Vagina (tissue), 2 donors: ENCODE measurements around the gene KRTAP10-5. TPM values are rescaled to one million over a fixed set of nuclear protein-coding genes. Genes with fewer than 3 reads are reported as not detected.

Source experiments
- DNase-seq, 2 donors: peaks; one replicate each; pipeline ENCODE4 v3.0.0-alpha.2; 2017; ENCODE audit errors: extremely low spot score in 2 of 2
- H3K27ac ChIP-seq: fragments of 200-600 bp; sonication (generic); one replicate; pipeline ENCODE4 v1.5.1; 2019
- H3K27me3 ChIP-seq: fragments of 200-600 bp; sonication (generic); one replicate; pipeline ENCODE4 v1.5.1; 2019
- H3K36me3 ChIP-seq, 2 donors: fragments of 200-600 bp; sonication (generic); one replicate each; pipeline ENCODE4 v1.5.1; 2017 to 2019
- H3K4me1 ChIP-seq: fragments of 200-600 bp; sonication (generic); one replicate; pipeline ENCODE4 v1.5.1; 2019
- H3K4me3 ChIP-seq, 2 donors: fragments of 200-600 bp; sonication (generic); 1 replicate in 1 of 2; 2 replicates in 1 of 2; pipeline ENCODE4 v1.5.1; 2016 to 2019
- H3K9me3 ChIP-seq: fragments of 200-600 bp; sonication (generic); one replicate; pipeline ENCODE4 v1.5.1; 2019
- POLR2A ChIP-seq, 2 donors: fragments of 450-650 bp; IDR thresholded peaks; one replicate each; pipeline ENCODE4 v1.6.1; 2017; ENCODE audit warnings: antibody characterized with exemption in 2 of 2, mild to moderate bottlenecking in 2 of 2, moderate library complexity in 2 of 2
- POLR2AphosphoS5 ChIP-seq, 2 donors: sonication (generic); formaldehyde crosslinking; IDR thresholded peaks; one replicate each; pipeline ENCODE4 v1.9.0; 2017; ENCODE audit warnings: antibody characterized with exemption in 2 of 2, mild to moderate bottlenecking in 2 of 2, low read depth in 1 of 2; ENCODE audit not compliant: insufficient read depth in 1 of 2
- intact Hi-C: fragments of 100-400 bp; cut with DNase I; formaldehyde crosslinking; loops from one replicate; pipeline ENCODE4 v1.15.1; 2023
- total RNA-seq: library from RNA; depleted of rRNA; stranded (reverse); fragments of >200 nt; gene quantifications from one replicate; pipeline ENCODE4 v1.2.3, GENCODE V29; 2016
- TF ChIP-seq, protein P1 (sequence below), 3 experiments: fragments of 450-650 bp in 2 of 3; fragments of 200-600 bp in 1 of 3; sonication (generic) in 1 of 3; IDR thresholded peaks; one replicate each; pipeline ENCODE4 v1.5.1; 2017 to 2019; ENCODE audit warnings: antibody characterized with exemption in 3 of 3, mild to moderate bottlenecking in 2 of 3, moderate library complexity in 2 of 3

The KRTAP10-5 gene
- total RNA-seq, 1 donor from 2014 or later = not detected

DNA sequence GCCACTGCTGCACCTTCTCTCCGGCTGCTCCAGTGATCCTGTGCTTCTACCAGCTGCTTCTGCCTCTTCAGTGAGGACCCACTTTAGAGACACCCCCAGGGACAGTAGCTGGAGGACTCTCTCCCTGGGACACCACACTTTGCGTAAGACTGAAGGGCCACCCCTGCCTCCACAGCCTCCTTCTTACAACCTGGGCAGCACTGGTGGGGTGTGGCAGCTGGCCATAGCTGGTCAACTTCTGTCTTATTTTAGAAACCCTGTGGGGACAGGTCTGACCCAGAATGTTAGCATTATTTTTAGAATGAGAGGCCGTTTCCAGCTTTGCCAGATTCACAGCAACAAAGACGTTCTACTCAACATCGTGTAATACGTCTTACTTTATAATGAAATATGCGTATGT, 45.4 kb upstream of the KRTAP10-5 start:
- intact Hi-C loops = no loop called here
- H3K36me3 ChIP-seq = no peaks in the 10 kb centered on the region
- H3K9me3 ChIP-seq = peaks cover 6% of the 10 kb centered on the region
- no peaks in the 10 kb centered on the region for H3K27me3 ChIP-seq
- DNase-seq = peak in 1 of 2 donors; percentile 44
- no peaks in the 10 kb centered on the region for H3K4me1 ChIP-seq
- no peak overlapping the region for H3K27ac ChIP-seq
- no peak overlapping the region for H3K4me3 ChIP-seq
- no peak for TF ChIP-seq POLR2A (IDR thresholded peaks at IDR 0.05)

DNA sequence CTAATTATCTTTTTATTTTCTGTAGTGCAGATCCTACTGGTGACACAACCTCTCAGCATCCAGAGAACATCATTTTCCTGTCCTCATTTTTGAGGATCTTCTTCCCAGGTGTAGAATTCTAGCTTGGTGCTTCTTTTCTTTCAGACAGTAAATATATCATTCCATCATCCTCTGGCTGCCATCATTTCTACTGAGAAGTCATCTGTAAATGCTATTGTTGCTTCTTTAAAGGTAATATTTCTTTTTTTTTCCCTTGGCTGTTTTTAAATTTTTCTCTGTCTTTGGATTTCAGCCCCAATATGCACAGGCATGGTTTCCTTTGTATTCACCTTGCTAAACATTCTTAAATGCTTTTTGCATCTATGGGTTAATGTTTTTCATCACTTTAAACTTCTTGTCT, 43.2 kb upstream of the KRTAP10-5 start:
- intact Hi-C loops = no loop called here
- Histone ChIP-seq H3K9me3 (peaks cover 6% of the 10 kb centered on the region), H3K36me3 (no peaks in the 10 kb centered on the region), H3K27ac (no peak overlapping the region), H3K27me3 (no peaks in the 10 kb centered on the region), H3K4me1 (no peaks in the 10 kb centered on the region), H3K4me3 (no peak overlapping the region)
- no peak for TF ChIP-seq POLR2AphosphoS5 (IDR thresholded peaks at IDR 0.05; ENCODE audit: insufficient read depth in 1 of 2, low read depth in 1 of 2)
- no peak for TF ChIP-seq POLR2A (IDR thresholded peaks at IDR 0.05)
- TF ChIP-seq, protein P1, sequence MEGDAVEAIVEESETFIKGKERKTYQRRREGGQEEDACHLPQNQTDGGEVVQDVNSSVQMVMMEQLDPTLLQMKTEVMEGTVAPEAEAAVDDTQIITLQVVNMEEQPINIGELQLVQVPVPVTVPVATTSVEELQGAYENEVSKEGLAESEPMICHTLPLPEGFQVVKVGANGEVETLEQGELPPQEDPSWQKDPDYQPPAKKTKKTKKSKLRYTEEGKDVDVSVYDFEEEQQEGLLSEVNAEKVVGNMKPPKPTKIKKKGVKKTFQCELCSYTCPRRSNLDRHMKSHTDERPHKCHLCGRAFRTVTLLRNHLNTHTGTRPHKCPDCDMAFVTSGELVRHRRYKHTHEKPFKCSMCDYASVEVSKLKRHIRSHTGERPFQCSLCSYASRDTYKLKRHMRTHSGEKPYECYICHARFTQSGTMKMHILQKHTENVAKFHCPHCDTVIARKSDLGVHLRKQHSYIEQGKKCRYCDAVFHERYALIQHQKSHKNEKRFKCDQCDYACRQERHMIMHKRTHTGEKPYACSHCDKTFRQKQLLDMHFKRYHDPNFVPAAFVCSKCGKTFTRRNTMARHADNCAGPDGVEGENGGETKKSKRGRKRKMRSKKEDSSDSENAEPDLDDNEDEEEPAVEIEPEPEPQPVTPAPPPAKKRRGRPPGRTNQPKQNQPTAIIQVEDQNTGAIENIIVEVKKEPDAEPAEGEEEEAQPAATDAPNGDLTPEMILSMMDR (IDR thresholded peaks at IDR 0.05) = no peak
- DNase-seq = no peak

DNA sequence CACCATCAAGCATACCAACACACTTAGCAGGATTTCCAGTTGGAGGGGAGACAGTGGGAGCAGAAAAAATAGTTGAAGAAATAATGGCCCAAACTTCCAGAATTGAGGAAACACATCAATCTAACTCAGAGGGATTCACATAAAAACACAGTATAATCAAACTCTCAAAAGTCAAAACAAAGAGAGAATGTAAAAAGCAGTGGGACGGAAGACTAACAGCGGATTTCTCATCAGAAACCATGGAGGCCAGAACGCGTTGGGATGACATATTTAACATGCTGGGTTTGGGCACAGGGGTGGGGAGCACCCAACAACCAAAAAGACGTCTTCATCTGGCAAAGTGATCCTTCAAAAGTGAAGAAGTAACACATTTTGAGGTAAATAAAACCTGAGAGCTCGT, 39.5 kb upstream of the KRTAP10-5 start:
- no peak for TF ChIP-seq POLR2AphosphoS5 (IDR thresholded peaks at IDR 0.05; ENCODE audit: insufficient read depth in 1 of 2, low read depth in 1 of 2)
- TF ChIP-seq, protein P1 (IDR thresholded peaks at IDR 0.05) = no peak
- no peak for TF ChIP-seq POLR2A (IDR thresholded peaks at IDR 0.05)
- H3K27ac ChIP-seq = no peak overlapping the region
- H3K4me3 ChIP-seq = no peak overlapping the region

DNA sequence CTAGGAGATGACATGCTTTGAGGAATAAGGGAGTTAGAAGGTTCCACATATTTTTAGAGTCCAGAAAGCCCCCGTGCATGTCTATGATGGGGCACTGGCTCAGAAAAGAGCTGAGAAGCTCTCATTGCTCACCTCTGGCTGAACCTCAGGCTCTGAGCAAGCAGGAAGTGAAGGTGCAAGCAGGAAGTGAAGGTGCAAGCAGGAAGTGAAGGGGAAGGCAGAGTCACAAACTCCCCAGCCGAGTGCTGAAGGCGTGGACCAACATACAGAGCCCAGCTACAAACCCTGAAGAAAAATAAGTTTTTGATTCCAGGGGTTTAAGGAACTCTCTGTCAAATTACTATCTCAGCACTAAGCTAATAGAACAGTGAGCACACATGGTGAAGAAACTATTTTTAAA, 38.5 kb upstream of the KRTAP10-5 start:
- no peaks in the 10 kb centered on the region for H3K27me3 ChIP-seq
- no peak overlapping the region for H3K27ac ChIP-seq
- DNase-seq = no peak
- H3K4me1 ChIP-seq = no peaks in the 10 kb centered on the region
- H3K9me3 ChIP-seq = peaks cover 2% of the 10 kb centered on the region
- no peak overlapping the region for H3K4me3 ChIP-seq
- no peaks in the 10 kb centered on the region for H3K36me3 ChIP-seq
- TF ChIP-seq POLR2A (IDR thresholded peaks at IDR 0.05) (no peak), POLR2AphosphoS5 (IDR thresholded peaks at IDR 0.05; ENCODE audit: insufficient read depth in 1 of 2, low read depth in 1 of 2) (no peak)
- TF ChIP-seq, protein P1 (IDR thresholded peaks at IDR 0.05) = no peak
- intact Hi-C loops = no loop called here

More for the DNA sequence above, 39.5 kb upstream of the KRTAP10-5 start:
- no peak for DNase-seq
- Histone ChIP-seq H3K27me3 (no peaks in the 10 kb centered on the region), H3K9me3 (peaks cover 6% of the 10 kb centered on the region), H3K4me1 (no peaks in the 10 kb centered on the region), H3K36me3 (no peaks in the 10 kb centered on the region)
- intact Hi-C loops = no loop called here

DNA sequence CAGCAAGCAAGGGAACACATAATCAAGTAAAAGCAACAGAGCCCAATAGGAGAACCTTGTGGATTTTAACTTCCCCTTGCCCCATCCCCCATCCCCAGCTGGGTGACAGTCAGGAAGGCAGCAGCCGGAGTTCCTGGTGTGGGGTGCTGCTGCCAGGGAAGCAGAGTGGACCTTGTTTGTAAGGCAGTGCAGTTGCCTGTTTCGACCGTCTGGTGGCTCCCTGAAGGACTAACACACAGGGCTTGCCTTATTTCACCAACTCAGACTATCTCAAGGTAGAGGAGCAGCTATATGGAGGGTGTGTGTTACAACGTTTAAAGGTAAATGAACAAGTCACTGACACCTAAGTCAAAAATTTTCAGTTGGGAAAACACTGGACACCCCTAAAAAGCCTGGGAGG, 38.1 kb upstream of the KRTAP10-5 start:
- Histone ChIP-seq H3K36me3 (no peaks in the 10 kb centered on the region), H3K27me3 (no peaks in the 10 kb centered on the region), H3K4me3 (no peak overlapping the region), H3K27ac (no peak overlapping the region), H3K9me3 (no peaks in the 10 kb centered on the region), H3K4me1 (no peaks in the 10 kb centered on the region)
- no peak for TF ChIP-seq POLR2AphosphoS5 (IDR thresholded peaks at IDR 0.05; ENCODE audit: insufficient read depth in 1 of 2, low read depth in 1 of 2)
- no peak for TF ChIP-seq POLR2A (IDR thresholded peaks at IDR 0.05)
- TF ChIP-seq, protein P1 (IDR thresholded peaks at IDR 0.05) = no peak
- no peak for DNase-seq
- intact Hi-C loops = no loop called here
